ENCODE results near the gene EMX1.
"Not testable (repeated sequence)": the region's sequence is repeated elsewhere in the genome, so short reads cannot be mapped to it uniquely, and the experiment has no call there.

The EMX1 gene

DNA sequence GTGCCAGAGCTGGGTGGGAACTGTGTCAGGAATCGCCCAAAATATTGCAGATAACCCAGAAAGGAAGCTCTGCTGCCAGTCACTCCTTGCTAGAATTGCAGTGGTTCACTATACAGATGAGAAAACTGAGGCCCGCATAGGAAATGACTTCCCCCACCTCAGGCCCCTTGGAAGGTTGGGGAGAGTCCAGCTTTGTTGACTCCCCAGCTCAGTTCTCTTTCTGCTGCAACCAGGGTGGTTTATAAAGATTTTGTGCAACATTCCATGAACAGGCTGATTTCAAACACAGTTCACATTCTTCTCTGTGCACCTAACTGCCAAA is 18.8 kb upstream of the EMX1 start:
- ChIA-PET CTCF (interaction anchor here (0.7 to 1.7 kb wide), 6 partner anchors 10 to 75 kb away, joined by 3 to 8 read pairs (median 4); partner anchors contain the start of genes EMX1 and SPR), POLR2A (no interaction called here)
- TF ChIP-seq, protein P1, sequence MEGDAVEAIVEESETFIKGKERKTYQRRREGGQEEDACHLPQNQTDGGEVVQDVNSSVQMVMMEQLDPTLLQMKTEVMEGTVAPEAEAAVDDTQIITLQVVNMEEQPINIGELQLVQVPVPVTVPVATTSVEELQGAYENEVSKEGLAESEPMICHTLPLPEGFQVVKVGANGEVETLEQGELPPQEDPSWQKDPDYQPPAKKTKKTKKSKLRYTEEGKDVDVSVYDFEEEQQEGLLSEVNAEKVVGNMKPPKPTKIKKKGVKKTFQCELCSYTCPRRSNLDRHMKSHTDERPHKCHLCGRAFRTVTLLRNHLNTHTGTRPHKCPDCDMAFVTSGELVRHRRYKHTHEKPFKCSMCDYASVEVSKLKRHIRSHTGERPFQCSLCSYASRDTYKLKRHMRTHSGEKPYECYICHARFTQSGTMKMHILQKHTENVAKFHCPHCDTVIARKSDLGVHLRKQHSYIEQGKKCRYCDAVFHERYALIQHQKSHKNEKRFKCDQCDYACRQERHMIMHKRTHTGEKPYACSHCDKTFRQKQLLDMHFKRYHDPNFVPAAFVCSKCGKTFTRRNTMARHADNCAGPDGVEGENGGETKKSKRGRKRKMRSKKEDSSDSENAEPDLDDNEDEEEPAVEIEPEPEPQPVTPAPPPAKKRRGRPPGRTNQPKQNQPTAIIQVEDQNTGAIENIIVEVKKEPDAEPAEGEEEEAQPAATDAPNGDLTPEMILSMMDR (IDR thresholded peaks at IDR 0.05; ENCODE audit: control extremely low read depth, extremely low read depth, low read depth, missing control alignments) = no peak
- no peak for DNase-seq (ENCODE audit: extremely low spot score)

DNA sequence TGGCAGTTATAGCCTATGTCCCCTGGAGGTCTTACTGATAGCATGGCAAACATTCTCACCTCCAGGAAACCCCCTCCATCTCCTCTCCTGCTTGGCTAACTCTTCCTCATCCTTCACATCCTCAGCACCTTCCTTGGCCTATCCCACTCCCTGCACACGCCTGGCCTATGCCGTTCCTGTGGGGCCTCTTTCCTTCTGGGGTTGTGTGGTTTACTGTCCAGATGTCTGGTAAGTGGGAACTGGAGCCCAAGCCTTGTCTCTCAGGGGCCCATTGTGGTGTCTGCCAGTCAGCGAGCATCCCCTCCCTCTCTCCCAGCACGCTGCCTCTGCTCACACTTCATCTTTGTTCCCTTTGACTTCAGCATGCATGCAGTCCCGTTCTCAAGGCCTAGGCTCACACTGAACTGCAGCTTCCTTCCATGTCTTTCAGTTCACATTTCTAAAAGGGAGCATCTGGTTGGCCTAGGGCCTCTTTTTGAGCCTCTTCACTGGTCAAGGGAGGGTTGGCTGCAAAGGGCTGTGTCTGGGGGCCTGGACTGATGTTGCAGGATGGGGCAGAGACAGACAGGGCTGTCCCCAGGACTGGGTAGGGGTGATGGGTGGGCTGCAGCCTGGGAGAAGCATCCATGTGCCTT is 17.0 kb upstream of the EMX1 start:
- no peak for DNase-seq (ENCODE audit: extremely low spot score)
- TF ChIP-seq, protein P1 (IDR thresholded peaks at IDR 0.05; ENCODE audit: control extremely low read depth, extremely low read depth, low read depth, missing control alignments) = no peak
- ChIA-PET CTCF (interaction anchor here (1.2 to 3.6 kb wide), 3 partner anchors 7 to 277 kb away, joined by 3 to 25 read pairs (median 5); partner anchors contain the start of gene SPR), POLR2A (no interaction called here)

DNA sequence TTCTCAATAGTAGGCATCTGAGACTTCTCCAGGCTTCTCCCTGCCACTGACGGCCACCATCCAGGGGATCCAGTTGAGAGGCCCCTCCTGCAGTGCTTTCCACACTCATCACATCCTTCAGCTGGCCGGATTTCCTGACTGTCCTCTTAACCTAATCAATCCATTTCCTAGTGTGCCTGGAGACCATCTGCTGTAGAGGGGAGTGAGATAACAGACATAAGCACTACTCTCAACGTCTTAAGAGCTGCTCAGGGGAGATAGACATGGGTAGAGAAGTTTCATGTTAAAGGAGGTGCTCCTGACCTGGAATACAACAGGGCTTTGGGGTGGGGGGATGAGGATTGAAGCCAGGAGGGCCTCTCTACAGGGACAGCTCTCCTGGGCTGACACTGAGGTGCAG is 15.9 kb upstream of the EMX1 start:
- ChIA-PET CTCF (interaction anchor here (1.4 to 3.6 kb wide), 2 partner anchors 8 to 276 kb away, joined by 3 to 25 read pairs; no protein-coding TSS in a partner anchor), POLR2A (no interaction called here)
- TF ChIP-seq, protein P1 (IDR thresholded peaks at IDR 0.05; ENCODE audit: control extremely low read depth, extremely low read depth, low read depth, missing control alignments) = no peak
- DNase-seq (ENCODE audit: extremely low spot score) = no peak

DNA sequence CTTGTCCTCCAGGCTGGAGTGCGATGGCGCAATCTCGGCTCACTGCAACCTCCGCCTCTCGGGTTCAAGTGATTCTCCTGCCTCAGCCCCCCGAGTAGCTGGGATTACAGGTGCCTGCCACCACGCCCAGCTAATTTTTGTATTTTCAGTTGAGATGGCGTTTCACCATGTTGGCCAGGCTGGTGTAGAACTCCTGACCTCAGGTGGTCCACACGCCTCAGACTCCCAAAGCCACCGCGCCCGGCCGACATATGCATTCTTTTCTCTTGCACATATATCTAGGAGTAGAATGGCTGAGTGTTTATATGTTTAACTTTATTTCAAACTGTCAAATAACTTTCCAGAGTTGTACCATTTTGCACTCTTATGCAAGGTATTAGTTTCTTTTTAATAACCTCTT is 9.9 kb upstream of the EMX1 start:
- POLR2A ChIA-PET; CTCF ChIA-PET; DNase-seq (ENCODE audit: extremely low spot score): not testable (repeated sequence)

DNA sequence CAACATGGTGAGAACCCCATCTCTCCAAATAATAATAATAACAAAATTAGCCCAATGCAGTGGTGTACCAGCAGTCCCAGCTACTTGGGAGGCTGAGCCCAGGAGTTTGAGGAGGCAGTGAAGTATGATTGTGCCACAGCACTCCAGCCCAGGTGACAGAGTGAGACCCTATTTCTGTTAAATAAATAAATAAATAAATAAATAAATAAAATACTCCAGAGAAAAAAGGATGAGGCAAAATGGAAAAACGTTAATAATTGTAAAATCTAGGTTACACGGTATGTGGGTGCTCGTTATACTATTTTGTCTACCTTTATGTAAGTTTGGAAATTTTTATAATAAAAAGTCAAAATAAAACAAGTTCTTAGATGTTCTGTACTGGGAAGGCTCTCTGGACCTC is 8.6 kb upstream of the EMX1 start:
- ChIA-PET CTCF (interaction anchor here (1.0 to 1.6 kb wide), 4 partner anchors 10 to 21 kb away, joined by 3 to 6 read pairs (median 4); partner anchors contain the start of gene SPR), POLR2A (no interaction called here)
- no peak for DNase-seq (ENCODE audit: extremely low spot score)
- TF ChIP-seq, protein P1 (IDR thresholded peaks at IDR 0.05; ENCODE audit: control extremely low read depth, extremely low read depth, low read depth, missing control alignments) = no peak

GRCh38 chr2:72911256-72911655 is 6.1 kb upstream of the EMX1 start:
- no peak for DNase-seq (ENCODE audit: extremely low spot score)
- ChIA-PET POLR2A (no interaction called here), CTCF (interaction anchor here (1.0 to 1.5 kb wide), 2 partner anchors 18 to 62 kb away, joined by 3 to 5 read pairs; no protein-coding TSS in a partner anchor)
- TF ChIP-seq, protein P1 (IDR thresholded peaks at IDR 0.05; ENCODE audit: control extremely low read depth, extremely low read depth, low read depth, missing control alignments) = no peak

- TF ChIP-seq, protein P1 (IDR thresholded peaks at IDR 0.05; ENCODE audit: control extremely low read depth, extremely low read depth, low read depth, missing control alignments) = no peak
These were observed 3.7 kb upstream of the EMX1 start for GRCh38 chr2:72913486-72914205.

More at GRCh38 chr2:72913486-72914205, 3.7 kb upstream of the EMX1 start:
- ChIA-PET CTCF (interaction anchor here (1.4 kb wide), 1 partner anchor 26 kb away, joined by 5 read pairs; the partner anchor contains the start of gene SPR), POLR2A (no interaction called here)
- DNase-seq (ENCODE audit: extremely low spot score) = no peak
